Type B pancreatic cell (in vitro differentiated cells): ENCODE results near the gene JPH4. TPM values are rescaled to one million over a fixed set of nuclear protein-coding genes. Genes with fewer than 3 reads are reported as not detected.

Experiments used
- DNase-seq: peaks from one replicate; pipeline ENCODE4 v3.0.0; 2021; ENCODE audit warnings: mixed read lengths; ENCODE audit not compliant: unreplicated experiment; ENCODE audit errors: extremely low spot score
- H3K27ac Mint-ChIP-seq: 2 replicates; pipeline ENCODE4 v1.8.0; 2021; ENCODE audit warnings: mild to moderate bottlenecking, mixed read lengths
- H3K27me3 Mint-ChIP-seq: 2 replicates; pipeline ENCODE4 v1.8.0; 2021; ENCODE audit warnings: mixed read lengths
- H3K36me3 Mint-ChIP-seq: 2 replicates; pipeline ENCODE4 v1.8.0; 2021; ENCODE audit warnings: mixed read lengths
- H3K4me1 Mint-ChIP-seq: one replicate; pipeline ENCODE4 v1.8.0; 2021; ENCODE audit warnings: mixed read lengths; ENCODE audit not compliant: unreplicated experiment
- H3K4me3 Mint-ChIP-seq: 2 replicates; pipeline ENCODE4 v1.8.0; 2021; ENCODE audit warnings: mild to moderate bottlenecking, mixed read lengths
- H3K9me3 Mint-ChIP-seq: 2 replicates; pipeline ENCODE4 v1.8.0; 2021; ENCODE audit warnings: mixed read lengths
- CTCF ChIP-seq: fragments of 200-600 bp; sonication (generic); conservative IDR thresholded peaks from 2 replicates; pipeline ENCODE4 v1.5.0; 2021; ENCODE audit warnings: antibody characterized with exemption, mild to moderate bottlenecking
- total RNA-seq: library from RNA; stranded (reverse); gene quantifications from 2 replicates; pipeline ENCODE4 v1.2.1, GENCODE V29; 2021; ENCODE audit warnings: low replicate concordance

JPH4 gene
- total RNA-seq, 1 donor from 2014 or later, result 8.3 TPM

- no peak for DNase-seq
- H3K36me3 Mint-ChIP-seq, result no peaks in the 10 kb centered on the region
- peaks cover under 1% of the 10 kb centered on the region for H3K4me1 Mint-ChIP-seq
- TF ChIP-seq CTCF, result no peak
- H3K9me3 Mint-ChIP-seq, result no peaks in the 10 kb centered on the region
- H3K4me3 Mint-ChIP-seq, result no peak overlapping the region
- H3K27ac Mint-ChIP-seq, result no peak overlapping the region
- H3K27me3 Mint-ChIP-seq, result peaks cover 20% of the 10 kb centered on the region
Measured at GRCh38 chr14:23605931-23606585, 27.5 kb upstream of the JPH4 start.

GRCh38 chr14:23604675-23605170, 26.1 kb upstream of the JPH4 start:
- no peak overlapping the region for H3K27ac Mint-ChIP-seq
- DNase-seq, result no peak
- no peaks in the 10 kb centered on the region for H3K36me3 Mint-ChIP-seq
- no peaks in the 10 kb centered on the region for H3K9me3 Mint-ChIP-seq
- H3K4me3 Mint-ChIP-seq, result no peak overlapping the region
- TF ChIP-seq CTCF, result no peak
- no peaks in the 10 kb centered on the region for H3K4me1 Mint-ChIP-seq
- H3K27me3 Mint-ChIP-seq, result peaks cover 23% of the 10 kb centered on the region

GRCh38 chr14:23604148-23604547, 25.6 kb upstream of the JPH4 start:
- Mint-ChIP-seq H3K9me3 (no peaks in the 10 kb centered on the region), H3K4me1 (no peaks in the 10 kb centered on the region), H3K27ac (no peak overlapping the region), H3K36me3 (no peaks in the 10 kb centered on the region), H3K4me3 (no peak overlapping the region), H3K27me3 (peaks cover 21% of the 10 kb centered on the region)
- TF ChIP-seq CTCF, result no peak
- DNase-seq, result no peak

GRCh38 chr14:23603103-23603502, 24.5 kb upstream of the JPH4 start:
- Mint-ChIP-seq H3K27ac (no peak overlapping the region), H3K27me3 (peaks cover 17% of the 10 kb centered on the region), H3K4me1 (no peaks in the 10 kb centered on the region), H3K4me3 (no peak overlapping the region), H3K36me3 (no peaks in the 10 kb centered on the region), H3K9me3 (no peaks in the 10 kb centered on the region)
- no peak for DNase-seq
- no peak for TF ChIP-seq CTCF

GRCh38 chr14:23602181-23603095, 23.8 kb upstream of the JPH4 start:
- no peaks in the 10 kb centered on the region for H3K9me3 Mint-ChIP-seq
- H3K27me3 Mint-ChIP-seq, result peaks cover 16% of the 10 kb centered on the region
- TF ChIP-seq CTCF, result no peak
- DNase-seq, result no peak
- H3K4me1 Mint-ChIP-seq, result no peaks in the 10 kb centered on the region
- H3K36me3 Mint-ChIP-seq, result no peaks in the 10 kb centered on the region
- H3K27ac Mint-ChIP-seq, result no peak overlapping the region
- H3K4me3 Mint-ChIP-seq, result no peak overlapping the region
